Liver (tissue), 3 donors: ENCODE measurements around the gene ETS1.

Experiments
- EGR1 ChIP-seq, 2 donors: IDR thresholded peaks; 2 replicates each; pipeline ENCODE4 v1.6.1; 2016 to 2018; ENCODE audit warnings: antibody characterized with exemption in 2 of 2, low read depth in 2 of 2
- TF ChIP-seq, protein P1 (sequence below): fragments of 150-350 bp; IDR thresholded peaks from 2 replicates; pipeline ENCODE4 v1.5.1; 2017; ENCODE audit warnings: improper control_type of control experiment, low read depth, low read length; ENCODE audit not compliant: missing input control
- TF ChIP-seq, protein P2 (sequence below): IDR thresholded peaks from 2 replicates; pipeline ENCODE4 v1.6.1; 2016; ENCODE audit warnings: antibody characterized with exemption
- donor health status: healthy.
- donor health status: healthy.

DNA sequence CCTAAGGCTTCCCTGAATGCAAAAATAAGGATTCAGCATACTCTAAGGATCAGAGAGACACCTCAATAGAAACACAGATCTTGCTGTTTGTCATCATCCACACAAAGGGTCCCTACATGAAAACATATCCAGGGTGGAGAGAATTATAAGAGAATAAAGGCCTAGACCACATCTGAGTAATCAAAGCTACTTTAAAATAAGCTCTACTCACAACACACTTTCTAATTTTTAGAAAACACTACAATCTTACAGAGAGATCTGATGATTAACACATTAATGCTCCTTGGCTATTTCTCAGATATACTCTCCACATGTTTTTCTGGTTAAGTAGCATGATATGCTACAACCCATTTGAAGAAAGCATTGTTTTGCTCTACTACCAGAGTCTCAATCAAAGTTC lies 108.2 kb downstream of the ETS1 start:
- TF ChIP-seq, protein P1, sequence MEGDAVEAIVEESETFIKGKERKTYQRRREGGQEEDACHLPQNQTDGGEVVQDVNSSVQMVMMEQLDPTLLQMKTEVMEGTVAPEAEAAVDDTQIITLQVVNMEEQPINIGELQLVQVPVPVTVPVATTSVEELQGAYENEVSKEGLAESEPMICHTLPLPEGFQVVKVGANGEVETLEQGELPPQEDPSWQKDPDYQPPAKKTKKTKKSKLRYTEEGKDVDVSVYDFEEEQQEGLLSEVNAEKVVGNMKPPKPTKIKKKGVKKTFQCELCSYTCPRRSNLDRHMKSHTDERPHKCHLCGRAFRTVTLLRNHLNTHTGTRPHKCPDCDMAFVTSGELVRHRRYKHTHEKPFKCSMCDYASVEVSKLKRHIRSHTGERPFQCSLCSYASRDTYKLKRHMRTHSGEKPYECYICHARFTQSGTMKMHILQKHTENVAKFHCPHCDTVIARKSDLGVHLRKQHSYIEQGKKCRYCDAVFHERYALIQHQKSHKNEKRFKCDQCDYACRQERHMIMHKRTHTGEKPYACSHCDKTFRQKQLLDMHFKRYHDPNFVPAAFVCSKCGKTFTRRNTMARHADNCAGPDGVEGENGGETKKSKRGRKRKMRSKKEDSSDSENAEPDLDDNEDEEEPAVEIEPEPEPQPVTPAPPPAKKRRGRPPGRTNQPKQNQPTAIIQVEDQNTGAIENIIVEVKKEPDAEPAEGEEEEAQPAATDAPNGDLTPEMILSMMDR = no peak
- TF ChIP-seq EGR1 (IDR thresholded peaks at IDR 0.05; ENCODE audit: low read depth in 2 of 2) = no peak
- TF ChIP-seq, protein P2, sequence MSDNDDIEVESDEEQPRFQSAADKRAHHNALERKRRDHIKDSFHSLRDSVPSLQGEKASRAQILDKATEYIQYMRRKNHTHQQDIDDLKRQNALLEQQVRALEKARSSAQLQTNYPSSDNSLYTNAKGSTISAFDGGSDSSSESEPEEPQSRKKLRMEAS = no peak
